B cell (primary cell): ENCODE results near the gene SYT6. TPM values are rescaled to one million over a fixed set of nuclear protein-coding genes. Genes with fewer than 3 reads are reported as not detected.

Source experiments
- ATAC-seq: fragments of 200-7000 bp; cut with Tn5 transposase; one replicate; pipeline ENCODE4 v1.10.0; 2021; ENCODE audit warnings: low read depth, mild to moderate bottlenecking, moderate number of reproducible peaks, moderate library complexity
- CTCF ChIA-PET: fragments of 350-600 bp; sonication (Branson Sonifier 250); formaldehyde crosslinking; loops from one replicate; lab custom pipeline; 2021; ENCODE audit warnings: antibody characterized with exemption, inconsistent platforms; lab: Charles Lee
- POLR2A ChIA-PET: fragments of 350-600 bp; sonication (Branson Sonifier 250); formaldehyde crosslinking; loops from one replicate; lab custom pipeline; 2021; ENCODE audit warnings: antibody characterized with exemption; lab: Charles Lee
- DNase-seq: peaks from one replicate; pipeline ENCODE4 v3.0.0; 2013
- H2AFZ ChIP-seq: 2 replicates; pipeline ENCODE4 v1.6.1; 2012; ENCODE audit warnings: mild to moderate bottlenecking, low read depth, low read length; ENCODE audit not compliant: insufficient read depth, poor library complexity, severe bottlenecking
- H3K27ac ChIP-seq, 2 donors: 1 replicate in 1 of 2; 2 replicates in 1 of 2; pipeline ENCODE4 v1.5.1; 2012 to 2013; ENCODE audit warnings: low read length in 2 of 2, mild to moderate bottlenecking in 2 of 2, moderate library complexity in 1 of 2
- H3K27me3 ChIP-seq, 4 experiments: fragments of 200-600 bp in 1 of 4; sonication (generic) in 1 of 4; replicated peaks in 1 of 4; 1 replicate in 2 of 4; 2 replicates in 2 of 4; pipeline versions ENCODE4 v1.6.1 to v1.7.0; 2013 to 2016; ENCODE audit warnings: low read length in 3 of 4, mild to moderate bottlenecking in 2 of 4, mixed read lengths in 1 of 4, moderate library complexity in 1 of 4; ENCODE audit not compliant: insufficient read depth in 4 of 4, control insufficient read depth in 3 of 4; ENCODE audit errors: control extremely low read depth in 1 of 4
- H3K36me3 ChIP-seq, 2 experiments: replicated peaks in 1 of 2; 1 replicate in 1 of 2; 2 replicates in 1 of 2; pipeline versions ENCODE4 v1.6.1 to v1.7.1; 2013; ENCODE audit warnings: low read length in 1 of 2; ENCODE audit not compliant: insufficient read depth in 2 of 2, control insufficient read depth in 1 of 2; ENCODE audit errors: control extremely low read depth in 1 of 2, extremely low read depth in 1 of 2
- H3K4me1 ChIP-seq, 2 donors: fragments of 200-600 bp in 1 of 2; sonication (generic) in 1 of 2; 1 replicate in 1 of 2; 2 replicates in 1 of 2; pipeline versions ENCODE4 v1.5.1 to v1.6.1; 2013 to 2017; ENCODE audit warnings: low read length in 2 of 2; ENCODE audit not compliant: control insufficient read depth in 2 of 2, insufficient read depth in 2 of 2
- H3K4me2 ChIP-seq: replicated peaks from 2 replicates; pipeline ENCODE3; 2012; ENCODE audit warnings: mild to moderate bottlenecking, low read depth, low read length; ENCODE audit not compliant: poor library complexity, severe bottlenecking
- H3K4me3 ChIP-seq, 5 experiments: fragments of 200-600 bp in 1 of 5; sonication (generic) in 1 of 5; 1 replicate in 3 of 5; 2 replicates in 2 of 5; pipeline versions ENCODE4 v1.5.1 to v1.7.0; 2011 to 2016; ENCODE audit warnings: low read length in 4 of 5, mild to moderate bottlenecking in 4 of 5, low read depth in 2 of 5, control low read depth in 1 of 5, moderate library complexity in 1 of 5; ENCODE audit not compliant: insufficient read depth in 1 of 5; ENCODE audit errors: control extremely low read depth in 1 of 5, extremely low read depth in 1 of 5
- H3K79me2 ChIP-seq: fragments of 200-600 bp; sonication (generic); one replicate; pipeline ENCODE4 v1.6.0; 2016; ENCODE audit warnings: low read length; ENCODE audit not compliant: control insufficient read depth, insufficient read depth
- H3K9ac ChIP-seq: fragments of 200-600 bp; sonication (generic); 2 replicates; pipeline ENCODE4 v1.6.1; 2017; ENCODE audit warnings: mild to moderate bottlenecking, low read length, moderate library complexity
- H3K9me3 ChIP-seq, 3 donors: one replicate each; pipeline versions ENCODE4 v1.6.1 to v1.7.1; 2013; ENCODE audit warnings: low read length in 2 of 3; ENCODE audit not compliant: control insufficient read depth in 2 of 3, insufficient read depth in 1 of 3; ENCODE audit errors: control extremely low read depth in 1 of 3
- H4K20me1 ChIP-seq: 2 replicates; pipeline ENCODE4 v1.6.0; 2012; ENCODE audit warnings: mild to moderate bottlenecking, low read length; ENCODE audit not compliant: insufficient read depth, control insufficient read depth, poor library complexity, severe bottlenecking
- H3K27ac Mint-ChIP-seq: one replicate; pipeline ENCODE4 v1.8.0; 2021; ENCODE audit warnings: mixed read lengths
- H3K27me3 Mint-ChIP-seq: one replicate; pipeline ENCODE4 v1.8.0; 2021; ENCODE audit warnings: mixed read lengths
- H3K4me1 Mint-ChIP-seq: one replicate; pipeline ENCODE4 v1.8.0; 2021; ENCODE audit warnings: mixed read lengths
- H3K4me3 Mint-ChIP-seq: one replicate; pipeline ENCODE4 v1.8.0; 2021; ENCODE audit warnings: mixed read lengths
- H3K9me3 Mint-ChIP-seq: one replicate; pipeline ENCODE4 v1.8.0; 2022; ENCODE audit warnings: mixed read lengths; ENCODE audit not compliant: insufficient read depth
- CTCF ChIP-seq: fragments of 200-600 bp; IDR thresholded peaks from one replicate; pipeline ENCODE4 v1.8.0; 2022; ENCODE audit warnings: antibody characterized with exemption, mild to moderate bottlenecking
- EZH2 ChIP-seq: IDR thresholded peaks from 2 replicates; pipeline ENCODE4 v1.6.1; 2012; ENCODE audit warnings: borderline replicate concordance, low read depth, mild to moderate bottlenecking, moderate library complexity, low read length; ENCODE audit not compliant: insufficient read depth, poor library complexity, severe bottlenecking
- WGBS: methylation state at CpG from one replicate; pipeline ENCODE4 v1.1.5; 2013; ENCODE audit warnings: missing lambda C conversion rate; ENCODE audit not compliant: insufficient coverage; 5-methylcytosine and 5-hydroxymethylcytosine counted together
- intact Hi-C: fragments of 100-400 bp; cut with micrococcal nuclease; formaldehyde crosslinking; loops from one replicate; pipeline ENCODE4 v1.10.0; 2022
- polyA plus RNA-seq: library from polyadenylated mRNA; depleted of rRNA; stranded (reverse); fragments of >200 nt; gene quantifications from 2 replicates; pipeline ENCODE4 v1.2.3, GENCODE V29; 2012
- total RNA-seq, 2 donors: library from RNA; stranded (reverse); fragments of 120-200 nt in 1 of 2; gene quantifications; 1 replicate in 1 of 2; 2 replicates in 1 of 2; pipeline versions ENCODE4 v1.2.3 to v1.2.4, GENCODE V29; 2013 to 2022

SYT6 gene
- total and polyA plus RNA-seq, 2 donors (not counting 1 experiment from before 2014, with no cell fraction given): not detected

- no peaks in the 10 kb centered on the region for H3K9me3 ChIP-seq
- H3K27ac ChIP-seq: no peak overlapping the region
- H3K36me3 ChIP-seq: no peaks in the 10 kb centered on the region
- H3K9ac ChIP-seq: no peak overlapping the region
- H2AFZ ChIP-seq: no peak overlapping the region
- 100% methylated on average over 1 of the region's 7 CpGs for WGBS
- no peak for ATAC-seq
- DNase-seq: no peak
- H3K4me1 ChIP-seq: no peaks in the 10 kb centered on the region
- no peaks in the 10 kb centered on the region for H3K79me2 ChIP-seq
- no peak for TF ChIP-seq CTCF
- TF ChIP-seq EZH2: no peak
- H3K27ac Mint-ChIP-seq: no peak overlapping the region
- H3K27me3 ChIP-seq: no peaks in the 10 kb centered on the region
- H3K27me3 Mint-ChIP-seq: peaks cover 31% of the 10 kb centered on the region
- ChIA-PET POLR2A (no interaction called here), CTCF (no interaction called here)
- H3K4me3 ChIP-seq: no peak overlapping the region
- no peak overlapping the region for H3K4me2 ChIP-seq
- H3K4me3 Mint-ChIP-seq: no peak overlapping the region
- intact Hi-C loops: no loop called here
- no peaks in the 10 kb centered on the region for H4K20me1 ChIP-seq
- H3K9me3 Mint-ChIP-seq: no peaks in the 10 kb centered on the region
- H3K4me1 Mint-ChIP-seq: no peaks in the 10 kb centered on the region
These were observed 20.5 kb downstream of the SYT6 start for GRCh38 chr1:114133129-114133528.

GRCh38 chr1:114131526-114132220, 22.0 kb downstream of the SYT6 start:
- ChIA-PET CTCF (no interaction called here), POLR2A (no interaction called here)
- TF ChIP-seq CTCF: no peak
- TF ChIP-seq EZH2: no peak
- DNase-seq (no peak), ATAC-seq (no peak)
- Histone ChIP-seq H3K4me1 (no peaks in the 10 kb centered on the region), H3K9me3 (no peaks in the 10 kb centered on the region), H3K27ac (no peak overlapping the region), H3K4me3 (no peak overlapping the region), H2AFZ (no peak overlapping the region), H3K36me3 (no peaks in the 10 kb centered on the region), H4K20me1 (no peaks in the 10 kb centered on the region), H3K4me2 (no peak overlapping the region), H3K9ac (no peak overlapping the region), H3K79me2 (no peaks in the 10 kb centered on the region), H3K27me3 (no peaks in the 10 kb centered on the region)
- H3K4me1 Mint-ChIP-seq: no peaks in the 10 kb centered on the region
- intact Hi-C loops: no loop called here
- H3K27me3 Mint-ChIP-seq: peaks cover 31% of the 10 kb centered on the region
- 83% methylated on average over 2 of the region's 4 CpGs for WGBS
- no peak overlapping the region for H3K4me3 Mint-ChIP-seq
- H3K27ac Mint-ChIP-seq: no peak overlapping the region
- H3K9me3 Mint-ChIP-seq: no peaks in the 10 kb centered on the region
